ENCODE measurements around the gene HOXB1. TPM values are rescaled to one million over a fixed set of nuclear protein-coding genes. Genes with fewer than 3 reads are reported as not detected.

Gene HOXB1
- total and polyA plus RNA-seq, 2 of the 13 experiments (the other 11 are each of a cell fraction or from before 2014, with no cell fraction given) = not detected

- TF ChIP-seq ZFP36L2 (CRISPR knock-in tag; IDR thresholded peaks at IDR 0.05) (no peak), HNRNPL (IDR thresholded peaks at IDR 0.05; ENCODE audit: low read depth, low read length) (no peak), SRY (CRISPR knock-in tag; IDR thresholded peaks at IDR 0.05) (no peak), SNRNP70 (IDR thresholded peaks at IDR 0.05; ENCODE audit: low read depth, low read length) (no peak), ZNF263 (CRISPR knock-in tag; IDR thresholded peaks at IDR 0.05) (no peak)
These were observed 27.9 kb downstream of the HOXB1 start (continued) for GRCh38 chr17:48502901-48503300.

- peaks cover 0 to 32% of the 10 kb centered on the region in 2 experiments; a peak in 3 of 5 replicates for H3K27me3 ChIP-seq (ENCODE audit: control insufficient read depth in 1 of 2, insufficient read depth in 2 of 2, low read length in 2 of 2)
- no peaks in the 10 kb centered on the region for H3K79me2 ChIP-seq (ENCODE audit: insufficient read depth, low read length)
- CTCF ChIA-PET (ENCODE audit: low intra/inter-chr PET ratio, low total read pairs) = no interaction called here
- H3K4me1 ChIP-seq (ENCODE audit: insufficient read depth, low read length) = no peaks in the 10 kb centered on the region
- in situ Hi-C loops (cut with HindIII; ENCODE audit: extremely low pct_ligation_motif_present, low pct_unique_long_range_greater_than_20kb) (no loop called here), intact Hi-C loops (cut with micrococcal nuclease; ENCODE audit: unreplicated experiment) (no loop called here)
- no peak overlapping the region for H3K4me2 ChIP-seq (ENCODE audit: low read depth, low read length)
- no peak overlapping the region for H3K9ac ChIP-seq (ENCODE audit: insufficient read depth, low read depth, low read length)
- TF ChIP-seq FOXK2 (IDR thresholded peaks at IDR 0.05) (no peak), CENPX (CRISPR knock-in tag; IDR thresholded peaks at IDR 0.05) (no peak), ZSCAN29 (CRISPR knock-in tag; conservative IDR thresholded peaks at IDR 0.05) (no peak), ZNF335 (CRISPR knock-in tag; IDR thresholded peaks at IDR 0.05) (no peak), CCAR2 (optimal IDR thresholded peaks at IDR 0.05; ENCODE audit: low read depth, low read length) (no peak), GTF2F1 (IDR thresholded peaks at IDR 0.05; ENCODE audit: low read length) (no peak), ETV6 (CRISPR knock-in tag; conservative IDR thresholded peaks at IDR 0.05) (no peak), ZNF160 (CRISPR knock-in tag; IDR thresholded peaks at IDR 0.05) (no peak), ZNF615 (CRISPR knock-in tag; IDR thresholded peaks at IDR 0.05; ENCODE audit: borderline replicate concordance) (no peak), BATF2 (CRISPR knock-in tag; IDR thresholded peaks at IDR 0.05) (no peak)
- ATAC-seq = no peak
- POLR2A ChIA-PET = no interaction called here
- 4% methylated on average over 2 of the region's 2 CpGs for WGBS (ENCODE audit: low lambda C conversion rate)
- DNase-seq (ENCODE audit: low spot score) = no peak
- H4K20me1 ChIP-seq (ENCODE audit: insufficient read depth, low read length) = no peaks in the 10 kb centered on the region
- no peak overlapping the region for H3K27ac ChIP-seq (ENCODE audit: extremely low read length, insufficient read depth, low read length)
- H2AFZ ChIP-seq (ENCODE audit: low read length) = no peak overlapping the region
- H3K4me3 ChIP-seq (replicated peaks in 1 of 3; ENCODE audit: insufficient read depth in 1 of 3, low read depth in 2 of 3, low read length in 3 of 3) = no peak overlapping the region
- FAIRE-seq = no peak
- H3K36me3 ChIP-seq (replicated peaks in 1 of 2; ENCODE audit: control insufficient read depth in 1 of 2, insufficient read depth in 2 of 2, low read length in 2 of 2) = no peaks in the 10 kb centered on the region
- H3K9me3 ChIP-seq (ENCODE audit: low read length) = no peaks in the 10 kb centered on the region
- BruUV-seq (replicated peaks) = no TSS peak
These were observed 28.5 kb downstream of the HOXB1 start for GRCh38 chr17:48502312-48502711.
